ENCODE results near the gene CLDN9.

Gene CLDN9

DNA sequence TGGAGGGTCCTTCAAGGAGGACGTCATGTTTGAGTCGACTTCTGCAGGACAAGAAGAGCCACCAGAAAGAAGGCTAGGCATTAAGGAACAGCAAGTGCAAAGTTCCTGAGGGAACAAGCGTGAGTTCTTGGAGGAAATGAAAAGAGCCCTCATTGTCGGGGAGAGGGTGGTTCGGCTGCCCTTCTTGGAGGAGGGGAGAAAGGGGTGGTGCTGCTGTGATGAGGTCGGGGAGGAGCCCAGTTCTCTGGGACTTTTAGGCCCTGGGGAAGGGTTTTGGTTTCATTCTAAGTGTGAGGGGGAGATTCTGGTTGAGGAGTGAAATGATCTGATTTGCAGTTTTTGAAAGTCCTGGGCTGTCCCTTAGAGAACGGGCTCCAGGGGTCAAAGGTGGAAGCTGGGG is 19.9 kb downstream of the CLDN9 start:
- Histone ChIP-seq H3K9me3 (ENCODE audit: control insufficient read depth, insufficient read depth, low read length) (no peaks in the 10 kb centered on the region), H3K4me3 (ENCODE audit: low read depth, low read length) (no peak overlapping the region), H3K4me1 (ENCODE audit: control insufficient read depth, insufficient read depth, low read length) (peaks cover 2% of the 10 kb centered on the region), H3K36me3 (ENCODE audit: control insufficient read depth, insufficient read depth, low read length) (peaks cover 6% of the 10 kb centered on the region), H3K27me3 (ENCODE audit: control insufficient read depth, insufficient read depth, low read length) (peaks cover 22% of the 10 kb centered on the region), H3K9ac (ENCODE audit: low read depth, low read length) (no peak overlapping the region)

DNA sequence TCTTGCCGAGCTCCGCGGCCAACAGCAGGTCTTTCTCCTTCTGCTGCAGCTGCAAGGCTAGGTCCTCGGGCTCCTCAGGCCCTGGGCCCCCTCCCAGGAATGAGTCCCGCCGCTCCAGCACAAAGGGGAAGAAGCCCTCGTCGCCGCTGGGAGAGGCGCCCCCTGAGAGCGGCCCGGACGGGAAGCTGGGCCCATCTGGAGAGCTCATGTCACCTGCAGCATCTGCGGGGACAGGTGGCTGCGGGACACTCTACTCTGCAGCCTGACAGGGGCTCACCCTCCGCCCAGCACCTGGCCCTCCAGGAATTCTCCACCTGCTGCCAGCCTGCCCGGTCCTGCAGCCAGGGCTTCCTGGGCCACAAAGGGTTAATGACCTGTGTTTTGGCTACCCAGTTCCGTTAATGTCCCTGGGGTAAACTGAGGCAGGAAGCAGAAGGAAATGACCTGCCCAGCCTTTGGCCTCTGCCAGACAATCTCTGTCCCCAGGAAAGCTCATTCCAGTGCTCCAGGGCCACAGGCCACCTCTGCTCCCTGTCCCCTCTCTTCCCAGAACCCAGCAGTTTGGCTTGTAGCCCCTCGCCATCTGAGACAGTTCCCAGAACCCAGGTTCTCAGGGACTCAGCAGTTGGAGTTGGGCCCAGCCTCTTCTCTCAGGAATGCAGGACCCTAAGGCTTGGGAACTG is 22.7 kb downstream of the CLDN9 start:
- Histone ChIP-seq H3K9ac (ENCODE audit: low read depth, low read length) (no peak overlapping the region), H3K36me3 (ENCODE audit: control insufficient read depth, insufficient read depth, low read length) (peaks cover 3% of the 10 kb centered on the region), H3K4me3 (ENCODE audit: low read depth, low read length) (peak overlapping the region; percentile 62), H3K4me1 (ENCODE audit: control insufficient read depth, insufficient read depth, low read length) (peaks cover 3% of the 10 kb centered on the region), H3K9me3 (ENCODE audit: control insufficient read depth, insufficient read depth, low read length) (no peaks in the 10 kb centered on the region), H3K27me3 (ENCODE audit: control insufficient read depth, insufficient read depth, low read length) (peaks cover 15% of the 10 kb centered on the region)

DNA sequence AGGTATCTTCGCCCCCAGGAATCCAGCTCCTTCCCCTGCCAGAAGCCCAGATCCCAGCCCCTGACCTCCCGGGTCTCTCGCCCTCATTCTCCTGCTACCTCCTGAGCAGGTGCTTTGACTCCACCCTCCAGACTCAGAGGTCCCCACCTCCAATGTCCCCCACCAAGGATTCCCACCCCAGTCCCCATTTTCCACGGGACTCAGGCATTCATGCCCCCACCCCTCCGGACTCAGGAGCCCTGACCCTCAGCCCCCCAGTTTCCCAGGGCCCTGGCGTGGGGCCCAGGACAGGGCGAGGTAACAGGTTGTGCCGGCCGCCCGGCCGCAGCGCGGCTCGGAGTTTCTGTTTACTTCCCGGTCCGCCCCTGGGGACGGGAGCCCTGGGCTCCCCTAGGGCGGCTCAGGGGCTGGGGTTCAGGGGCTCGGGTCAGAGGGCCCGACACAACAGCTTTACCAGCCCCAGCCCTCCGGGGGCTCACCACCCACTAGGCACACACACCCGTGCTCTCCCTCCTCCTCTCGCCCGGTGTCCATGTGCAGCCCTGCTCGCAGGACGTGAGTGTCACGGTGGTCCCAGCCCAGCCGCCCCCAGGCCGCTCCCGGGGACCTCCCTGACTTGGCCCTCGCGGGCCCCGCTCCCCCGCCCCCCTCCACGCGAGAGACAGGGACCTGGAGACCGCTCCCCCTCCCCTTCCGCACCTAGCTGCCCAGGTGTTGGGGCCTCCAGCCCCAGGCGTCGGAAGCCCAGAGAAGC is 23.4 kb downstream of the CLDN9 start:
- no peaks in the 10 kb centered on the region for H3K36me3 ChIP-seq (ENCODE audit: control insufficient read depth, insufficient read depth, low read length)
- no peaks in the 10 kb centered on the region for H3K9me3 ChIP-seq (ENCODE audit: control insufficient read depth, insufficient read depth, low read length)
- peaks cover 3% of the 10 kb centered on the region for H3K4me1 ChIP-seq (ENCODE audit: control insufficient read depth, insufficient read depth, low read length)
- H3K27me3 ChIP-seq (ENCODE audit: control insufficient read depth, insufficient read depth, low read length): peaks cover 15% of the 10 kb centered on the region
- peak overlapping the region; percentile 62 for H3K4me3 ChIP-seq (ENCODE audit: low read depth, low read length)
- no peak overlapping the region for H3K9ac ChIP-seq (ENCODE audit: low read depth, low read length)

DNA sequence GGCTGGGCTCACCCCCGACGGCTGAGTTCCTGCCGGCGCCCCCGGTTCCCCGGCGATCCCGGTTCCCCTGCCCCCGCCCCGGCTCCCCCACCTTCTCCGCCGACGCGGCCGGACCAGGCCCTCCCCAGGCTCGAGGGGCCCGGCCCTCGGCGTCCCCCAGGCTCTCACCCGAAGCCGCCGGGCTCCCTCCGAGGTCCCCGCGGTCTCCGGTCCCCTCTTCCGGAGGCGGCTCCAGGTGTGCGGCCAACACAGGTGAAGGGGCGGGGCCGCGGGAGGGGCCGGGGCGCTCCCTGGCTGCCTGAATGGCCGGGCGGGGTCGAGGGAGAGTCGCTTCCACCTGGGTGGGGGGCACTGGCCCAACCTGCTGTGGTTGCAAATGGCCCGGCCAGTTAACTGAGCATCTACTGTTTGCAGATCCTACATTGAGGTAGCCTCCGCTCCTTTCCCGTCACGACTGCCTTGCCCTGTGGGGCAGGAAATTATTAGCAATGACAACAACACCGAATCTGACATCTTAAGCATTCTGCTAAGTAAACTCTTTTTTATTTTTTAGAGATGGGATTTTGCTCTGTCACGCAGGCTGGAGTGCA is 24.1 kb downstream of the CLDN9 start, which contains the start of gene BICDL2:
Gene BICDL2 (minus strand): TSS at position 219 of the 590 bp plus-strand sequence. CDS start 1,448 bp downstream, outside the sequence.
- Histone ChIP-seq H3K4me3 (ENCODE audit: low read depth, low read length) (peak within 1 kb of the TSS; percentile 62), H3K36me3 (ENCODE audit: control insufficient read depth, insufficient read depth, low read length) (no peaks in the 10 kb centered on the region), H3K4me1 (ENCODE audit: control insufficient read depth, insufficient read depth, low read length) (peaks cover 3% of the 10 kb centered on the region), H3K9ac (ENCODE audit: low read depth, low read length) (no peak within 1 kb of the TSS), H3K27me3 (ENCODE audit: control insufficient read depth, insufficient read depth, low read length) (peaks cover 15% of the 10 kb centered on the region), H3K9me3 (ENCODE audit: control insufficient read depth, insufficient read depth, low read length) (no peaks in the 10 kb centered on the region)

DNA sequence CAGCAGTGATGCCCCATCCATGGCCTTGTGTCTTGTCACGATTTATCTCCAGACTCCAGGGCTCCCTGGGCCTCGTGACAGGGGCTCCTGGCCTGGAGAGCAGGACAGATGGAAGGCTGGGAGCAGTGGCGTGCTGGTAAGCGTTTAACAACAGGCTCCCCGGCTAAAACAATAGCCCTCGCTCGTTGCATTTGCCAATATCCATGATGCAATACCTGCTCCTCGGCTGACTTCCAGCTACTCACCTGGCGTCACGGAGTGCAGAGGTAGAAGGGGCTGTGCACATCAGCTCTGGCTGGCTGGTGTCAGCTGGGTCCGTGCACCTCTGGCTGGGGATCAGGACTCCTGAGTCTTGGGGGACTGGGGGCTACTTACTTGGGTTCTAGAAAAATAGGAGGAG is 25.5 kb downstream of the CLDN9 start:
- no peaks in the 10 kb centered on the region for H3K36me3 ChIP-seq (ENCODE audit: control insufficient read depth, insufficient read depth, low read length)
- peaks cover 3% of the 10 kb centered on the region for H3K4me1 ChIP-seq (ENCODE audit: control insufficient read depth, insufficient read depth, low read length)
- H3K9ac ChIP-seq (ENCODE audit: low read depth, low read length): peak overlapping the region; percentile 24
- no peaks in the 10 kb centered on the region for H3K9me3 ChIP-seq (ENCODE audit: control insufficient read depth, insufficient read depth, low read length)
- peaks cover 15% of the 10 kb centered on the region for H3K27me3 ChIP-seq (ENCODE audit: control insufficient read depth, insufficient read depth, low read length)
- no peak overlapping the region for H3K4me3 ChIP-seq (ENCODE audit: low read depth, low read length)

DNA sequence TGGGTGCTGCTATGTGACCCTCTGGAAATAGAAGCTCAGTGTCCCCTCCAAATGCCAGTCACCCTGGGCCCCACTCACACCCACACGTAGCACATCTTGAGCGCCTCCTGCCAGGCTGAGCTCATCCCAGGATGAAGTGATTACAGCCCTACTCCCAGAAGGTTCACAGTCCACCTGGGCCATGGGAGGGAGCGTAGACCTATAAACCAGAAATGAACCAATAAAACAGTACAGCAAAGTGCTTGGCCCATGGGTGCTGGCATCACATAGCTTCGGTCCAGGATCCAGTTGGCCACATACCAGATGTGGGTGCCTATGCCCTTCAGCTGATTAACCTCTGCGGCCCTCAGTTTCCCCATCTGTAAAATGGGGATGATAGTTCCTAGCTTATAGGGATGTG is 26.2 kb downstream of the CLDN9 start:
- peak overlapping the region; percentile 24 for H3K9ac ChIP-seq (ENCODE audit: low read depth, low read length)
- H3K27me3 ChIP-seq (ENCODE audit: control insufficient read depth, insufficient read depth, low read length): peaks cover 18% of the 10 kb centered on the region
- peaks cover 3% of the 10 kb centered on the region for H3K4me1 ChIP-seq (ENCODE audit: control insufficient read depth, insufficient read depth, low read length)
- no peak overlapping the region for H3K4me3 ChIP-seq (ENCODE audit: low read depth, low read length)
- no peaks in the 10 kb centered on the region for H3K9me3 ChIP-seq (ENCODE audit: control insufficient read depth, insufficient read depth, low read length)
- no peaks in the 10 kb centered on the region for H3K36me3 ChIP-seq (ENCODE audit: control insufficient read depth, insufficient read depth, low read length)

DNA sequence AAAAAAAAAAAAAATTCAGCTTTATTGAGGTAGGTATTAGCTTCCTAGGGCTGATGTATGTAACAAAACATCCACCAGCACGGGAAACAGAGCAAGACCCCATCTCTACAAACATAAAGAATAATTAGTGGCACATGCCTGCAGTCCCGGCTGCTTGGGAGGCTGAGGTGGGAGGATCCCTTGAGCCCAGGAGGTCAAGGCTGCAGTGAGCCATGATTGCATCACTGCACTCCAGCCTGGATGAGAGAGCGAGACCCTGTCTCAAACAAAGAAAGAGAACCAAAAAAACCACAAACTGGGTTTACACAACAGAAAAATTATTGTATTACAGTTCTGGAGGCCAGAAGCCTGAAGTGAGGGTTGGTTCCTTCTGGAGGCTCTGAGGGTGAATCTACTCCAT is 29.7 kb downstream of the CLDN9 start:
- peaks cover 3% of the 10 kb centered on the region for H3K4me1 ChIP-seq (ENCODE audit: control insufficient read depth, insufficient read depth, low read length)
- H3K4me3 ChIP-seq (ENCODE audit: low read depth, low read length): no peak overlapping the region
- no peaks in the 10 kb centered on the region for H3K36me3 ChIP-seq (ENCODE audit: control insufficient read depth, insufficient read depth, low read length)
- H3K9me3 ChIP-seq (ENCODE audit: control insufficient read depth, insufficient read depth, low read length): no peaks in the 10 kb centered on the region
- H3K27me3 ChIP-seq (ENCODE audit: control insufficient read depth, insufficient read depth, low read length): peaks cover 27% of the 10 kb centered on the region
- no peak overlapping the region for H3K9ac ChIP-seq (ENCODE audit: low read depth, low read length)

DNA sequence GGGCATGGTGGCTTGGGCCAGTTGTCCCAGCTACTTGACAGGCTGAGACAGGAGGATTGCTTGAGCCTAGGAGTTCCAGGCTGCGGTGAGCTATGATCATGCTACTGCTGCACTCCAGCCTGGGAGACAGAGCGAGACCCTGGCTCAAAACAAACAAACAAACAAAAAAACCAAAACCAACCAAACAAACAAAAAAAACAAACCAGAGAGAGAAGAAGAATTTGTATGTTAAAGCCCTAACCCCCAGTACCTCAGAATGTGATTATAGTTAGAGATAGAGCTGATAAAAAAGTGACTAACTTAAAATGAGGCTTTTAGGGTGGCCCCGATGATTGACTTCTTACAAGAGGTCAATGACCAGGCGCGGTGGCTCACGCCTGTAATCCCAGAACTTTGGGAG is 32.0 kb downstream of the CLDN9 start:
- Histone ChIP-seq H3K36me3 (ENCODE audit: control insufficient read depth, insufficient read depth, low read length) (no peaks in the 10 kb centered on the region), H3K27me3 (ENCODE audit: control insufficient read depth, insufficient read depth, low read length) (peaks cover 35% of the 10 kb centered on the region), H3K4me1 (ENCODE audit: control insufficient read depth, insufficient read depth, low read length) (no peaks in the 10 kb centered on the region), H3K4me3 (ENCODE audit: low read depth, low read length) (no peak overlapping the region), H3K9me3 (ENCODE audit: control insufficient read depth, insufficient read depth, low read length) (no peaks in the 10 kb centered on the region), H3K9ac (ENCODE audit: low read depth, low read length) (no peak overlapping the region)

DNA sequence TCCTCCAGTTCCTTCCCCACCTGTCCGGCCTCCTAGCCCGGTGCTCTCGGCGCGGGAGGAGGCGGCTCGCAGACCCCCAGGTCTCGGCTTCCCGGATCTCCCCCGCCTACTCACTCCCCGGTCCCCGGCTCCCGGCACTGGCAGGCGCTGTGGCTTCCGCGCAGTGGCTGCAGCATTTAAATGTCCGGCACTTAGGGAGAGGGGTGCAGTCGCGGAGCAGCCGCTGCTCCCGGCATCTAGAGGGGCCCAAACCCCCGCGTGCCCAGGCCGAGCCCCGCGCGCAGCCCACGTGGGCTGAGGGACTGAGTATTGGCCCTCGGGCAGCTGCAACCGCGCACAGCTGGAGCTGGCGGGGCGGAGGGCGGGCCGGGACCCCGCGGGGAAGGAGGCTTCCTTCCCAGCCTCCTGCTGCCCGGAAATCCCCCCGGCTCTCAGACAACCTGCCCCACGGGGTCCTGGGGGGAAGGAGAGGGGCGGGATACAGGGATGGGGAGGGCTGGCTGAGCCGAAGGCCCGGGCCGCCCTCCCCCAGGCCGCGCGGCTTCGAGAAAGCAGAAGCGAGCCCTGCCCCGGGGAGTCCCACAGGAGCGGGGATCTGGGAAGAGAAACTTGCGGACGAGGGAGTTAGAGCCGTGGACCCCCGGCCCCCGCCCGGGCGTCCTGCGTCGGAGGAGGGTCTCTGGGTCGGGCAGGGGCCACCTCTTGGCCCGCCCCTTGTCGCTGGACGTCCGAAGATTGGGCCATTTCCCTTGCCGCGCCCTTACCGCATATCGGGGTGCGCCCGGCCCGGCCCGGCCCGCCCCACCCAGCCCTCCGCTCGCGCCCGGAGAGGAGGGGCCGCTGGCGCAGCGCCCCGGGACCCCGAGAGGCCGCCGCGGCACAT is 33.3 kb downstream of the CLDN9 start, which contains the start of gene MMP25:
Gene MMP25 (plus strand): TSS at position 804 of the 883 bp plus-strand sequence. CDS start 357 bp downstream, outside the sequence.
- no peak within 1 kb of the TSS for H3K9ac ChIP-seq (ENCODE audit: low read depth, low read length)

DNA sequence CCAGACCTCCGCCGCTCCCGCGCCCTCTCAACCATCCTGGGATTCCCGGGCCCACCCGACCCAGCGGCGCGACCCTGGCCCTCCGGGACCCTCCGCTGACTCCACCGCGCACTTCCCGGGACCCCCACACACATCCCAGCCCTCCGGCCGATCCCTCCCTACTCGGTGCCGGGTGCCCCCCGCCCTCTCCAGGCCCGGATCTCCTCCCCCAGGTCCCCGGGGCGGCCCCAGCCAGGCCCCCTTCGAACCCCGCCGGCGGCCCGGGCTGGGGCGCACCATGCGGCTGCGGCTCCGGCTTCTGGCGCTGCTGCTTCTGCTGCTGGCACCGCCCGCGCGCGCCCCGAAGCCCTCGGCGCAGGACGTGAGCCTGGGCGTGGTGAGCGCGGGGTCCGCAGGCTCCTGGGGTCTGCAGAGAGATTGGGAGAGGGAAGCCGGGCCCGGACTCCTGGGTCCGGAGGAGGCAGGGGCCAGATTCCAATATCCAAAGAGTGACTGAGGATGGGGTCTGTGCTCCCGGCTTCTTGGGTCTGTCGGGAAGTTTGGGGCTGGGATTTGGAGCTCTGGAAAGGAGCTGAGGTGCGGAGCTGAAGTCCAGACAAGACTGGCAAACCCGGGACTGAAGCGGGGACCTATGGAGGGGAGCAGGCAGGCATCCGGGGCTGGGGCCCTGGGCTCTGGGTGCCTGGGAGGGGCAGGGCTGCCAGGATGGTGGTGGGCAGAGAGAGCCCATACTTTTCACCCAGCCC is 34.1 kb downstream of the CLDN9 start:
- H3K9me3 ChIP-seq (ENCODE audit: control insufficient read depth, insufficient read depth, low read length): no peaks in the 10 kb centered on the region
- no peak overlapping the region for H3K9ac ChIP-seq (ENCODE audit: low read depth, low read length)
- H3K36me3 ChIP-seq (ENCODE audit: control insufficient read depth, insufficient read depth, low read length): peaks cover 2% of the 10 kb centered on the region
- H3K4me1 ChIP-seq (ENCODE audit: control insufficient read depth, insufficient read depth, low read length): no peaks in the 10 kb centered on the region
- H3K27me3 ChIP-seq (ENCODE audit: control insufficient read depth, insufficient read depth, low read length): peaks cover 35% of the 10 kb centered on the region
- peak overlapping the region; percentile 72 for H3K4me3 ChIP-seq (ENCODE audit: low read depth, low read length)

More for the DNA sequence above, 33.3 kb downstream of the CLDN9 start, which contains the start of gene MMP25:
- Histone ChIP-seq H3K36me3 (ENCODE audit: control insufficient read depth, insufficient read depth, low read length) (peaks cover 2% of the 10 kb centered on the region), H3K27me3 (ENCODE audit: control insufficient read depth, insufficient read depth, low read length) (peaks cover 35% of the 10 kb centered on the region), H3K9me3 (ENCODE audit: control insufficient read depth, insufficient read depth, low read length) (no peaks in the 10 kb centered on the region), H3K4me1 (ENCODE audit: control insufficient read depth, insufficient read depth, low read length) (no peaks in the 10 kb centered on the region), H3K4me3 (ENCODE audit: low read depth, low read length) (peak within 1 kb of the TSS; percentile 72)

DNA sequence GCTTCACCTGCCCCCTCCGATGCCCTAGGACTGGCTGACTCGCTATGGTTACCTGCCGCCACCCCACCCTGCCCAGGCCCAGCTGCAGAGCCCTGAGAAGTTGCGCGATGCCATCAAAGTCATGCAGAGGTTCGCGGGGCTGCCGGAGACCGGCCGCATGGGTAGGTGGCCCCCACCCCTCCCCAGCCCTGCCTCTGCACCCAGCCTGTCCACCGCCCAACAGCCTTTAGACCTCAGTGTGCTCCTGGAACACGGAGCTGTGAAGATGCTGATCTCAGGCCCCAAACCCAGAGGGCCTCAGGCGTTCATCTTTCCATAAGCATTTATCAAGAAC is 34.6 kb downstream of the CLDN9 start:
- H3K4me3 ChIP-seq (ENCODE audit: low read depth, low read length): peak overlapping the region; percentile 72
- no peaks in the 10 kb centered on the region for H3K4me1 ChIP-seq (ENCODE audit: control insufficient read depth, insufficient read depth, low read length)
- H3K9ac ChIP-seq (ENCODE audit: low read depth, low read length): no peak overlapping the region
- no peaks in the 10 kb centered on the region for H3K9me3 ChIP-seq (ENCODE audit: control insufficient read depth, insufficient read depth, low read length)
- peaks cover 35% of the 10 kb centered on the region for H3K27me3 ChIP-seq (ENCODE audit: control insufficient read depth, insufficient read depth, low read length)
- peaks cover 2% of the 10 kb centered on the region for H3K36me3 ChIP-seq (ENCODE audit: control insufficient read depth, insufficient read depth, low read length)
